ENCODE measurements around the gene SLC8A1.

SLC8A1 gene

DNA sequence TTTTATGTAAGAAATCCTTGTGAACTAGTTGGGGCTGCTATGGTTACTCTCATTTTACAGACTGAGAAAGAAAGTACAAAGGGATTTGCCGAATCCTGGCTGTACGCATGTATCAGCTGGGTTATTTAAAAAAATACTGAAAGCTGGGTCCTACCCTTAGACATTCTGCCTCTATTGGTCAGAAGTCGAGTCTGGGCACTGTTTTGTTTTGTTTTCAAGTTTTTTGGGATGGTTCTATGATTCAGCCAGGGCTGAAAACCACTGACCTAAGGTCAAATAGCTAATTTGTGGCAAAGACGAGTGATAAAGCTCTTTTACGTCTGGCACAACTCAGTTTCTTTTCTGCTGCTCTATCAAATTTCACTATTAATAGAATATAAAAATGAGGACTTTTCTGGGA, 5.9 kb upstream of the SLC8A1 start:
- no peak for DNase-seq

GRCh38 chr2:40457366-40457765, 5.5 kb upstream of the SLC8A1 start:
- no peak for DNase-seq

- no peak for DNase-seq
These were observed 5.0 kb upstream of the SLC8A1 start for GRCh38 chr2:40456926-40457325.

GRCh38 chr2:40455661-40456060, 3.8 kb upstream of the SLC8A1 start:
- no peak for DNase-seq

- DNase-seq: no peak
These were observed 2.4 kb upstream of the SLC8A1 start for GRCh38 chr2:40454321-40454720.

DNA sequence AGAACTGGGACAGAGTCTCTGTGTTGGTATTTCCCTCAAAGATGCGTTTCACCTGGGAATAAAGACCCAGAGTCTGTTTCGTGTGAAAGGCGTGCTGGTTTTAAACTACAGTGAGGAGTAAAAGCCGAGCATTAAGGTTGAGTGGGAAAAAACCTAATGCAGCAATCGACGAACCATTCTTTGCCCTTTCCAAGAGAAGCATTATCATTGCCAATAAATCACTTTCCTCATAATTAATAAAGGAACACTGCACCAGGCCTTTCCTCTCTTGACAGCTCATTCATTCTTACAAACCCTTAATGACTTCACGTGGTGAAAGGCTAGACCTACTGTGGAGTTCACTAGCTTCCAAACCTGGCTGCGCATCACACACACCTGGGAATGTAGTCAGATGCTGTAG, 896 bp upstream of the SLC8A1 start:
- no peak for DNase-seq

- DNase-seq: no peak
These were observed 977 bp downstream of the SLC8A1 start for GRCh38 chr2:40450796-40451430.

- no peak for DNase-seq
These were observed 1.7 kb downstream of the SLC8A1 start for GRCh38 chr2:40450066-40450795.

- no peak for DNase-seq
These were observed 3.3 kb downstream of the SLC8A1 start for GRCh38 chr2:40448476-40449079.

DNA sequence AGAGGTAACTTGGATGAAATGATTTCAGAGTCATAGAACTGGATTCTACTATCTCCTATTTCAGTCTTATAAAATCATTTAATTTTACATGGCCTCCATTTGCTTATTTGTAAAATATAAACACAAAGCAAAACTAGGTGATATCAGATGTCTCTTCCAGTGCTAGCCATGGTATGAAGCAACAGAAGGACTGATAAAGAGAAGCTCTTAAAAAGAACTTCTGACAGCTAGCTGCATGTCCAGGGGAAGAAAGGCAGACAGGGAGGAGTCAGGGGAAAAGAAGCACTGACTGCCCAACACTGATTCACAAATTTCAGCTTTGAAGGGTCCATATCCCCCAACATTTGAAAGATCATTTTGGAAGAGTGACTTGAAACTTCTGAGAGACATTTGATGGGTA, 6.4 kb downstream of the SLC8A1 start:
- DNase-seq: no peak

GRCh38 chr2:40440835-40441234, 11.1 kb downstream of the SLC8A1 start:
- no peak for DNase-seq

DNA sequence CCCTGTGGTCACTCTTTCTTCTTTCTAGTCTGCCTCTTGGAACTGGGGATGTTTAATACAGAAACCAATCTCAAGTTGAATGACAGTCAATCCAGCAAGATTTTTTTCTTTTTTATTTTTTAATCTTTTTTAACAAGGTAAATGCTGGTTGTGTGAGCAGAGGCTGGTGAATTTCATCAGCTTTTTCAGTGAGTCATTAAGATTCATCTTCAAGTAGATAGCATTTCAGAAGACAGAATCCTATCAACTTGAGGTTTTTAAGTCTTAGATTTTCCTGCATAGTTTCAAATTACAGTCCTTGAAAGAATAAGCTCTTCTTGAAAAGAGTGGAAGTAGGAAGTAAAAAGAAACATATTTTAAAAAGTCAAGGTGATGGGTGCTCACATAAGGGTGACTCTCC, 12.4 kb downstream of the SLC8A1 start:
- no peak for DNase-seq

- DNase-seq: no peak
These were observed 15.8 kb downstream of the SLC8A1 start for GRCh38 chr2:40436093-40436475.

DNA sequence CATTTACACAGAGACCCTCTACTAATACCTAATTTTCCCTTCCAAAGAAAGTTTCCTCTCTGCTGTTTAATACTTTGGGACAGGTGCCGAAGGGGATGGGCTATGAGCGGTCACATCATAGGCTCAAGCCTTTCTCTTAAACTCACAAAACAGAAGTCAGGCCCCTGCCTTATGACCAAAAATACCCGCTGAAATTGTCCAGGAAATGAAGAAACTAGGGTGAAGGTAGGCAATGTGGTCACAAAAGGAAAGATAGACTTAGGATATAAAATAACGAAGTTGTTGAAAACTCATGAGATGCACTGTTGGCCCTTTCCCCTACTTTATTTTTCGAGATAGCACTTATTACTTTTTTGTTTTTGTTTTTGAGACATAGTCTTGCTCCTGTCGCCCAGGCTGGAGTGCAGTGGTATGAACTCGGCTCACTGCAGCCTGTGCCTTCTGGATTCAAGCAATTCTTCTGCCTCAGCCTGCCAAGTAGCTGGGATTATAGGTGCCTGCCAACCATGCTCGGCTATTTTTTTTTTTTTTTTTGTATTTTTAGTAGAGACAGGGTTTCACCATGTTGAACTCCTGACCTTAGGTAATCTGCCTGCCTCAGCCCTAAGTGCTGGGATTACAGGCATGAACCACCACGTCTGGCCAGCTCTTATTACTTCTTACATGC, 16.3 kb downstream of the SLC8A1 start:
- DNase-seq: no peak

- no peak for DNase-seq
These were observed 17.1 kb downstream of the SLC8A1 start for GRCh38 chr2:40434731-40435271.

DNA sequence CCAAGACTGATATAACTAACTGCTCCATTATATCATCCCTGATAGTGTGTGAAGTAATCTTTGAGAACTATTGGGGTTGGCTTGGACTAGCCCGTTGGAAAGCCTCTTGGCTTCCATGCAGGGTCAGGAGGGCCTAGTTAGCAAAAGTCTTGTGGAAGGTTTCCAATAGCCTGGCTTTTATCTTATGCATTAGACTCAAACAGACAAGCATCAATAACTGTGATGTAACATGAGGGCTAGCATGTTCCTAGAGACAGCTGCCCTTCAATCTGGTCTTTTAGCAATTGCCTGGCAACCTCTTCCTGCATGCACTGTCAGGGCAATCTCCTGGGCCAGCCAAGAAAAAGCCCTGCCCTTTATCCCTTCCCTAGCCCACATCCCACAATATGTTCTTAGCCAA, 18.2 kb downstream of the SLC8A1 start:
- no peak for DNase-seq

DNA sequence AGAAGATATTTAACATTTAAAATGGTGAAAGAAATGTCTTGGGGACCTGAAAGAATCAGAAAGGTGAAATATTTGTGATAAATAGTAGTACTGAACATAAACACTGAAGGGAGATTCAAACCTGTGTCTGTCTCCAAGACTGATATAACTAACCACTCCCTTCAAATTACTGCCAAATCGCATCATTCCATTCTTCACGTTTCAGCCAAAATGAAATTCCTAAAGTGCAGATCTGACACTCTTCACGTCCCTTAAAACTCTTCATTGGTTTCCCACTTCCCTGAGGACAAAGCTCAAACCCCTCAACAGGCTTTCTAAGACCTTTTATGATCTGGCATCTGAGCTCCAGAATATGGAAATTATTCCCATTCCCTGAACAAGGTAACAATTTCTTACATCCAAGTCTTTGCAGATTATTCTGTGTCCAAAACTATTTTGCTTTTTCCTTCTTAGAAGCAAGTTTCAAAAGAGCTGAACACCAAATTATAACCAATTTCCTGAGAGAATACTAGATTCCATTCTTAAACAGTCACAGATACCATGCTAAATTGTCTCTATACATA, 18.9 kb downstream of the SLC8A1 start:
- no peak for DNase-seq

GRCh38 chr2:40431600-40431955, 20.3 kb downstream of the SLC8A1 start:
- DNase-seq: no peak

DNA sequence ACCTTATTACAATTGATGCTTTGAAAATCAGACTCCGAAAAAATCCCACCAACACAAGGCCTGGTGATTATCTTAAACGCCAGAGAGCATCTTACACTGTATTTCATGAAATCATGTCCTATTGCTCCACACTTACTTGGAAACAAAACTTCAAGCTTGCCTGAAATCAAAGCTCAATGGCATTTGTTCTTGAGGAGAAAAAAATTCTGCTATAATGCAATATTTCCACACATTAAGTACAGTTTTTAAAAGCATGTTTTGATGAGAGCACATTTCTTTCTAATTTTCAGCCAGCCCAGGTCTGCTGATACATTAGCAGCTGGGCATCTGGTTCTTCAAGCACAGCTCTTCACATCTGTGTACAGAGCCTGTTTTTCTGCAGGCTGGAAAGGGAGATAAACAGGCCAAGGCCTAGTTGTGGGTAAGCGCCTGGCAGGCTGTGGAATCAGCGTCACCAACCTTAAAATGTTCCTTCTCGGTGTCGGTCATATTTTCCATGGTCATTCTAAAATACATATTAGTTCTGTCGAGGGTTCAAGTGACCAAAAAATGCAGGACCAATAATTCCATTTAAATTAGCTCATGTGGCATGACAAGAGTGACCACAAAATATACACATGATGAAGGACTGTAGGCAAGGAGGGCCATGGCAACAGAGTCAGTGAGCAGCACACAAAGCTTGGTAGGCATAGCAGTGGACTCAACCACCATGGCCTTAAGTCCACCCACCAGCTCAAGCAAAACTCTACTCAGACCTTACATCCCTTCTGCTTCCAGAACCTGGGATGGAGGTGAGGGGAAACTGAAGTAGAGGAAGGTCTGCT, 20.9 kb downstream of the SLC8A1 start:
- no peak for DNase-seq

DNA sequence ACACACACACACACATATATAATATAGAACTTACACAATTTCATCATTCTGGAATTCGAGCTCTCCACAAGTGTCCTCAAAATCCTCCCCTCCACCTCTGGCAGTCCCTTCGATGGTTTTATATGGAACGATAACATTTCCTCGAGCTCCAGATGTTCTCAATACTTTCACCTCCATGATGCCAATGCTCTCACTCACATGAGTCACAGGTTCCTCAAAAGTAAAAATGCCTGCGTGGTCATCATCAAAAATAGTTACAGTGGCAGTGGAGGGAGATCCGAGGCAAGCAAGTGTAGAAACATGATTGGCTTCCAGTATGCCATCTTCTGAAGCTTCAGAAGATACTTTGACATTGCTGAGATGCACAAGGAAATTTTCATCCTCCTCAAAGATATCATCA, 23.5 kb downstream of the SLC8A1 start:
- no peak for DNase-seq

GRCh38 chr2:40421631-40422297, 30.1 kb downstream of the SLC8A1 start:
- no peak for DNase-seq

GRCh38 chr2:40420478-40420877, 31.4 kb downstream of the SLC8A1 start:
- no peak for DNase-seq
